ENCODE results near the gene SASH3. TPM values are rescaled to one million over a fixed set of nuclear protein-coding genes. Genes with fewer than 3 reads are reported as not detected.

SASH3 gene
- polyA plus RNA-seq: 10 to 100 TPM in 1 of 4 donors, 1 to 10 TPM in 3; 3.8 to 11.1 (median 7.8) TPM
- long read RNA-seq, donor 1, partial matches to known transcripts: 0 of 2 reads
- long read RNA-seq, donor 1, other reads (novel, unspliced or antisense): 0 of 2 reads
- long read RNA-seq, donor 2, partial matches to known transcripts: 0 of 2 reads
- long read RNA-seq, donor 2, other reads (novel, unspliced or antisense): 0 of 2 reads
- long read RNA-seq, donor 3: 0 reads
- long read RNA-seq, donor 4: 0 reads
- long read RNA-seq, donor 5, partial matches to known transcripts: 0 of 1 reads
- long read RNA-seq, donor 5, other reads (novel, unspliced or antisense): 0 of 1 reads
- long read RNA-seq, donor 6: 0 reads
- long read RNA-seq, donor 7: 0 reads
- long read RNA-seq, donor 8: 0 reads
- long read RNA-seq, donor 9: 0 reads
- long read RNA-seq, donor 10: 0 reads

GRCh38 chrX:129779747-129780146 is at the start of gene SASH3:
Gene SASH3 (plus strand): TSS chrX:129779949. CDS start chrX:129780098, 149 bp downstream.
- no peaks in the 10 kb centered on the region for H3K27me3 ChIP-seq (ENCODE audit: control insufficient read depth in 3 of 3, insufficient read depth in 3 of 3, low read length in 3 of 3)
- H3K9me3 ChIP-seq (ENCODE audit: control insufficient read depth in 2 of 2, insufficient read depth in 1 of 2, low read depth in 1 of 2, low read length in 1 of 2): no peaks in the 10 kb centered on the region
- peak within 1 kb of the TSS; percentile 13 to 46 (median 30) for H3K4me3 ChIP-seq (ENCODE audit: low read depth in 1 of 3, low read length in 3 of 3)
- peaks cover 0 to 17% (median 0%) of the 10 kb centered on the region in 3 donors for H3K4me1 ChIP-seq (ENCODE audit: control insufficient read depth in 3 of 3, insufficient read depth in 2 of 3, low read depth in 1 of 3, low read length in 2 of 3)
- DNase-seq (peak in 1 of 2 donors; percentile 48), FAIRE-seq (no peak)
- H3K27ac ChIP-seq (ENCODE audit: low read depth in 1 of 3, low read length in 2 of 3): peak within 1 kb of the TSS in 2 of 3 donors; percentile 22 to 80
- 67 to 75% (median 70%) methylated on average over 10 to 13 of the region's 13 CpGs for WGBS, 3 donors
- no peaks in the 10 kb centered on the region for H3K36me3 ChIP-seq (ENCODE audit: control insufficient read depth in 3 of 3, insufficient read depth in 2 of 3, low read depth in 1 of 3, low read length in 3 of 3)

GRCh38 chrX:129731228-129731627 is 48.5 kb upstream of the SASH3 start:
- FAIRE-seq (no peak), DNase-seq (no peak)
- H3K36me3 ChIP-seq (ENCODE audit: control insufficient read depth in 3 of 3, insufficient read depth in 2 of 3, low read depth in 1 of 3, low read length in 3 of 3): no peaks in the 10 kb centered on the region
- no peaks in the 10 kb centered on the region for H3K27me3 ChIP-seq (ENCODE audit: control insufficient read depth in 3 of 3, insufficient read depth in 3 of 3, low read length in 3 of 3)
- no peaks in the 10 kb centered on the region for H3K9me3 ChIP-seq (ENCODE audit: control insufficient read depth in 2 of 2, insufficient read depth in 1 of 2, low read depth in 1 of 2, low read length in 1 of 2)
- no peak overlapping the region for H3K4me3 ChIP-seq (ENCODE audit: low read depth in 1 of 3, low read length in 3 of 3)
- H3K4me1 ChIP-seq (ENCODE audit: control insufficient read depth in 3 of 3, insufficient read depth in 2 of 3, low read depth in 1 of 3, low read length in 2 of 3): peaks cover 0 to 33% (median 0%) of the 10 kb centered on the region in 3 donors
- 63 to 81% (median 70%) methylated on average over 2 of the region's 2 CpGs for WGBS, 3 donors
- no peak overlapping the region for H3K27ac ChIP-seq (ENCODE audit: low read depth in 1 of 3, low read length in 2 of 3)

GRCh38 chrX:129732857-129733256 is 46.9 kb upstream of the SASH3 start:
- Histone ChIP-seq H3K4me1 (ENCODE audit: control insufficient read depth in 3 of 3, insufficient read depth in 2 of 3, low read depth in 1 of 3, low read length in 2 of 3) (peaks cover 0 to 46% (median 0%) of the 10 kb centered on the region in 3 donors), H3K36me3 (ENCODE audit: control insufficient read depth in 3 of 3, insufficient read depth in 2 of 3, low read depth in 1 of 3, low read length in 3 of 3) (no peaks in the 10 kb centered on the region), H3K27ac (ENCODE audit: low read depth in 1 of 3, low read length in 2 of 3) (no peak overlapping the region), H3K4me3 (ENCODE audit: low read depth in 1 of 3, low read length in 3 of 3) (no peak overlapping the region), H3K9me3 (ENCODE audit: control insufficient read depth in 2 of 2, insufficient read depth in 1 of 2, low read depth in 1 of 2, low read length in 1 of 2) (no peaks in the 10 kb centered on the region), H3K27me3 (ENCODE audit: control insufficient read depth in 3 of 3, insufficient read depth in 3 of 3, low read length in 3 of 3) (no peaks in the 10 kb centered on the region)
- DNase-seq (no peak), FAIRE-seq (no peak)
- 22 to 75% (median 55%) methylated on average over 2 of the region's 2 CpGs for WGBS, 3 donors

GRCh38 chrX:129733335-129733734 is 46.4 kb upstream of the SASH3 start:
- Histone ChIP-seq H3K4me3 (ENCODE audit: low read depth in 1 of 3, low read length in 3 of 3) (no peak overlapping the region), H3K4me1 (ENCODE audit: control insufficient read depth in 3 of 3, insufficient read depth in 2 of 3, low read depth in 1 of 3, low read length in 2 of 3) (peaks cover 0 to 51% (median 0%) of the 10 kb centered on the region in 3 donors), H3K27me3 (ENCODE audit: control insufficient read depth in 3 of 3, insufficient read depth in 3 of 3, low read length in 3 of 3) (no peaks in the 10 kb centered on the region), H3K9me3 (ENCODE audit: control insufficient read depth in 2 of 2, insufficient read depth in 1 of 2, low read depth in 1 of 2, low read length in 1 of 2) (no peaks in the 10 kb centered on the region), H3K36me3 (ENCODE audit: control insufficient read depth in 3 of 3, insufficient read depth in 2 of 3, low read depth in 1 of 3, low read length in 3 of 3) (no peaks in the 10 kb centered on the region), H3K27ac (ENCODE audit: low read depth in 1 of 3, low read length in 2 of 3) (no peak overlapping the region)
- DNase-seq: no peak
- FAIRE-seq: no peak
- WGBS, 3 donors: 71 to 88% (median 81%) methylated on average over 3 to 4 of the region's 4 CpGs

GRCh38 chrX:129736491-129736890 is 43.3 kb upstream of the SASH3 start:
- no peak for FAIRE-seq
- no peaks in the 10 kb centered on the region for H3K27me3 ChIP-seq (ENCODE audit: control insufficient read depth in 3 of 3, insufficient read depth in 3 of 3, low read length in 3 of 3)
- no peak overlapping the region for H3K4me3 ChIP-seq (ENCODE audit: low read depth in 1 of 3, low read length in 3 of 3)
- WGBS, 3 donors: 10 to 53% (median 21%) methylated on average over 6 of the region's 6 CpGs
- H3K27ac ChIP-seq (ENCODE audit: low read depth in 1 of 3, low read length in 2 of 3): peak overlapping the region in 1 of 3 donors; percentile 94
- peak; percentile 80 to 86 for DNase-seq
- peaks cover 0 to 54% (median 0%) of the 10 kb centered on the region in 3 donors for H3K4me1 ChIP-seq (ENCODE audit: control insufficient read depth in 3 of 3, insufficient read depth in 2 of 3, low read depth in 1 of 3, low read length in 2 of 3)
- H3K36me3 ChIP-seq (ENCODE audit: control insufficient read depth in 3 of 3, insufficient read depth in 2 of 3, low read depth in 1 of 3, low read length in 3 of 3): no peaks in the 10 kb centered on the region
- no peaks in the 10 kb centered on the region for H3K9me3 ChIP-seq (ENCODE audit: control insufficient read depth in 2 of 2, insufficient read depth in 1 of 2, low read depth in 1 of 2, low read length in 1 of 2)

- H3K4me1 ChIP-seq (ENCODE audit: control insufficient read depth in 3 of 3, insufficient read depth in 2 of 3, low read depth in 1 of 3, low read length in 2 of 3): peaks cover 0 to 52% (median 0%) of the 10 kb centered on the region in 3 donors
- peaks cover 0 to 3% (median 0%) of the 10 kb centered on the region in 3 donors for H3K36me3 ChIP-seq (ENCODE audit: control insufficient read depth in 3 of 3, insufficient read depth in 2 of 3, low read depth in 1 of 3, low read length in 3 of 3)
- no peaks in the 10 kb centered on the region for H3K9me3 ChIP-seq (ENCODE audit: control insufficient read depth in 2 of 2, insufficient read depth in 1 of 2, low read depth in 1 of 2, low read length in 1 of 2)
- FAIRE-seq (no peak), DNase-seq (peak in 1 of 2 donors; percentile 59)
- 47 to 56% (median 49%) methylated on average over 5 of the region's 5 CpGs for WGBS, 3 donors
- peak overlapping the region; percentile 47 to 94 (median 59) for H3K27ac ChIP-seq (ENCODE audit: low read depth in 1 of 3, low read length in 2 of 3)
- no peak overlapping the region for H3K4me3 ChIP-seq (ENCODE audit: low read depth in 1 of 3, low read length in 3 of 3)
- H3K27me3 ChIP-seq (ENCODE audit: control insufficient read depth in 3 of 3, insufficient read depth in 3 of 3, low read length in 3 of 3): no peaks in the 10 kb centered on the region
These were observed 41.8 kb upstream of the SASH3 start for GRCh38 chrX:129737916-129738315.

- FAIRE-seq: no peak
- H3K4me1 ChIP-seq (ENCODE audit: control insufficient read depth in 3 of 3, insufficient read depth in 2 of 3, low read depth in 1 of 3, low read length in 2 of 3): peaks cover 0 to 44% (median 0%) of the 10 kb centered on the region in 3 donors
- peak; percentile 69 to 75 for DNase-seq
- peak within 1 kb of the TSS in 2 of 3 donors; percentile 46 to 60 for H3K4me3 ChIP-seq (ENCODE audit: low read depth in 1 of 3, low read length in 3 of 3)
- peaks cover 0 to 6% (median 0%) of the 10 kb centered on the region in 3 donors for H3K36me3 ChIP-seq (ENCODE audit: control insufficient read depth in 3 of 3, insufficient read depth in 2 of 3, low read depth in 1 of 3, low read length in 3 of 3)
- no peaks in the 10 kb centered on the region for H3K27me3 ChIP-seq (ENCODE audit: control insufficient read depth in 3 of 3, insufficient read depth in 3 of 3, low read length in 3 of 3)
- peak within 1 kb of the TSS; percentile 59 to 94 (median 80) for H3K27ac ChIP-seq (ENCODE audit: low read depth in 1 of 3, low read length in 2 of 3)
- WGBS, 3 donors: 16 to 37% (median 28%) methylated on average over 9 to 13 of the region's 13 CpGs
- no peaks in the 10 kb centered on the region for H3K9me3 ChIP-seq (ENCODE audit: control insufficient read depth in 2 of 2, insufficient read depth in 1 of 2, low read depth in 1 of 2, low read length in 1 of 2)
These were observed 41.1 kb upstream of the SASH3 start, which contains the start of gene XPNPEP2 for GRCh38 chrX:129738466-129739308. Gene XPNPEP2 (plus strand): TSS chrX:129738979. CDS start chrX:129739214, 235 bp downstream.

GRCh38 chrX:129739578-129739977 is 40.2 kb upstream of the SASH3 start:
- H3K9me3 ChIP-seq (ENCODE audit: control insufficient read depth in 2 of 2, insufficient read depth in 1 of 2, low read depth in 1 of 2, low read length in 1 of 2): no peaks in the 10 kb centered on the region
- DNase-seq (peak; percentile 37 to 62), FAIRE-seq (no peak)
- peaks cover 0 to 36% (median 0%) of the 10 kb centered on the region in 3 donors for H3K4me1 ChIP-seq (ENCODE audit: control insufficient read depth in 3 of 3, insufficient read depth in 2 of 3, low read depth in 1 of 3, low read length in 2 of 3)
- H3K27ac ChIP-seq (ENCODE audit: low read depth in 1 of 3, low read length in 2 of 3): peak overlapping the region; percentile 52 to 94 (median 59)
- H3K36me3 ChIP-seq (ENCODE audit: control insufficient read depth in 3 of 3, insufficient read depth in 2 of 3, low read depth in 1 of 3, low read length in 3 of 3): peaks cover 0 to 12% (median 0%) of the 10 kb centered on the region in 3 donors
- 47 to 65% (median 60%) methylated on average over 4 of the region's 4 CpGs for WGBS, 3 donors
- no peaks in the 10 kb centered on the region for H3K27me3 ChIP-seq (ENCODE audit: control insufficient read depth in 3 of 3, insufficient read depth in 3 of 3, low read length in 3 of 3)
- H3K4me3 ChIP-seq (ENCODE audit: low read depth in 1 of 3, low read length in 3 of 3): peak overlapping the region in 2 of 3 donors; percentile 46 to 60
